Fibroblast of skin of right biceps (primary cell): Measurements from ENCODE around the gene VWA3B.
"Not testable (repeated sequence)": the region's sequence is repeated elsewhere in the genome, so short reads cannot be mapped to it uniquely, and the experiment has no call there.

Experiments
- DNase-seq: peaks from one replicate; pipeline ENCODE4 v3.0.0-alpha.2; 2013

VWA3B gene

GRCh38 chr2:98300141-98300874, 213.3 kb downstream of the VWA3B start:
- no peak for DNase-seq

DNA sequence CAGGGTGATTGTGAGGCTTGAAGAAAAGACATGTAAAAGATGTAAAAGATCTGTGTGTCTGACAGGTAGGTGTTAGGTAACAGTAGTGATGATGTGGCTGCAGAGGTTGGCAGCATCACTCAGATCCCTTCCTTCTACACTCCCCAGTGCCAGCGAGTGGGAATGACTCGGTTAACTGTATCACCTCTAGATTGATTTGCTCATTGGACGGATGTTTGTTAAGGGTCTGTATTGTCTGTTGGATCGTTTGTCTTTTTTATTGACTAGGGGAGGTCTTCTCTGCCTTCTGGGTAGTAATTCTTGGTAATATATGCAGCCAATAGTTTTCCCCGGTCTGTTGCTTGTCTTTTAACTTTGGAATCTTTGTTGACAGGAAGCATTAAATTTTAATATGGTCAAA, 214.5 kb downstream of the VWA3B start:
- no peak for DNase-seq

- not testable (repeated sequence) for DNase-seq
These were observed 220.2 kb downstream of the VWA3B start for GRCh38 chr2:98307131-98307696.

DNA sequence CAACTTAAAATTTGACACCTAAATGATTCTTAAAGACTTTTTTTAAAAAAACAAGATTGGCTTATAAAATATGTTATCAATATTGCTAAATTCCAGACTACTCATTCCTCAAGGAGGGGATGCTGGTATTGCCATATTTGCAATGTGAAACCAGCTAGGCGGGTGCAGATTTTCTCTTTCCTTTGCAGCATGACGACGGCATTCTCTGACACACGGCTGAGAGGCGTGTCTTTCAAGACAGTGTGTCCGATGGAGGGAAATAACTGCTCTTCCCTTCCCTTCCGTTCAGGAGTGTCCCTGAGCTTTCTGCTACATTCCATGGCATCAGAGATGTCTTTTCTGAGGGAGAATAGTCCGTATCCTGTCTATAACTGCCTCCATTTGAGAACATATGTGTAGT, 221.1 kb downstream of the VWA3B start:
- DNase-seq: peak; percentile 29

DNA sequence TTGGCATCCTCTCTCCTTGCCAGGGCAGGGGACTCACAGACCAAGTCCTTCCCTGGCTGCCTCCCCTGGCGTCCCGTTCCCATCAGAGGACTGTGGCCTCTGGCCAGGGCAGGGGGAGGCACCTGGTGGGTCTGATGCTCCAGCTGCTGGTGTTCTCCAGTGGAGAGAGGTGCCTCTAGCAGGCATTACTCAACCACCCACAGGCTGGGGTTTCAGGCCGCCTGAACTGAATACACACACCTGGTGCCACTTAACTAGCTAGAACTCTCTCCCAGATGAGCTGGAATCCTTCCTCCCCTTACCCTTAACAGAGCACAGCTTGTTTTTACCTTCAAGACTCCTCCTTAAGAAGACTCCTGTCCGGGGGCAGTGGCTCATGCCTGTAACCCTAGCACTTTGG, 221.6 kb downstream of the VWA3B start:
- DNase-seq: no peak

GRCh38 chr2:98309580-98309979, 222.6 kb downstream of the VWA3B start:
- DNase-seq: no peak

- DNase-seq: no peak
These were observed 223.0 kb downstream of the VWA3B start for GRCh38 chr2:98310010-98310409.

GRCh38 chr2:98311090-98311489, 224.1 kb downstream of the VWA3B start:
- no peak for DNase-seq

GRCh38 chr2:98311771-98312545, 225.0 kb downstream of the VWA3B start:
- DNase-seq: no peak

DNA sequence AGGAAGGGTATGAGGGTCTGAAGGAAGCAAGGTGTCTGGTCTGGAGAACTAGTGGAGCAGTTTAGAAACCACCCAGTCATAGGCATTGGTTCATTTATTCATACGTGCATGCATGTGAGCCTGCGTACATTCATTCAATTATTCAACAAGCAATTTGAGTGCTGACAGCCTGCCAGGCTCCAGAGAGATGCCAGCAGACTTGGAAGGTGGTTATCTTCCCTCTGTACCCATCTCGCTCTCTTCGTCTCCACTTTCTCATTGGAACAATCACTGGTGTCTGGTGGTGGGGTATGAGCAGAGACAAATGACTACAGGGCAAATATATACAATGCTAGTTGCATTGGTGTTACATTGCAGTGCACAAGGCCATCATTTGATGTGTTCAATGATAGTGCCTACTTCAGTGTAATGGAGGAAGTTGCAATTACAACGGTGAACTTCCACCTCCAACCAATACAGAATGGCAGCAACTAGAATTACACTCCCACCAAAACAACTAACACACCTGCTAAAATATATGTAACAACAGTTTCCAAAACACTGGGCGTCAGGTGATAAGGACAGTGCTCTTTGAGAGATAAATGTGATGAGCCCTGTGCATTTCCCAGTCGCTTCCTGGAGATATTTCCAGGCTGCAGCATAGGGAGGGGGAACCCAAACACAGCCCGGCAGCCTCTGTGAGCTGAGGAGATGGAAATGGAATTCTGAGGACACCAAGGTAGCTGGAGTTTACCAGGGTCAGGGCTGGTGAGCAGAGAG, 226.7 kb downstream of the VWA3B start:
- no peak for DNase-seq

- DNase-seq: no peak
These were observed 227.3 kb downstream of the VWA3B start for GRCh38 chr2:98314251-98314650.

DNA sequence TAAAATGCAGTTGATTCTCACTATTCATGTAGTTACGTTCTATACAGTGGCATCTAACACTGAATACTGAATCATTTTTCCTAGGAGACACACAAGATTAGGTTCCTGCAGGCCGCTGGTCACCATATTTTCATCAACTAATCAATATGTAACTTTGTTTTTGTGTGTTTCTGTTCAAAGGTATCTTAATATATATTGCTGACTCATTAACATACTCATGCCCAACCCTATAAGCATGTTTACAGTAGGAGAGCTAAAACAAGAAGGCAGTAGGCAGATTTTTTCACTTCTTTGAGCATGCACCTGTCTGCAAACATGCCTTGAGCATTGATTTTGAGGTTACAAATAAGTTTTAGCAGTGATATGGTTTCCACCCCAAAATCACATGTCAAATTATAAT, 229.0 kb downstream of the VWA3B start:
- no peak for DNase-seq

- DNase-seq: no peak
These were observed 230.2 kb downstream of the VWA3B start for GRCh38 chr2:98317214-98317613.

DNA sequence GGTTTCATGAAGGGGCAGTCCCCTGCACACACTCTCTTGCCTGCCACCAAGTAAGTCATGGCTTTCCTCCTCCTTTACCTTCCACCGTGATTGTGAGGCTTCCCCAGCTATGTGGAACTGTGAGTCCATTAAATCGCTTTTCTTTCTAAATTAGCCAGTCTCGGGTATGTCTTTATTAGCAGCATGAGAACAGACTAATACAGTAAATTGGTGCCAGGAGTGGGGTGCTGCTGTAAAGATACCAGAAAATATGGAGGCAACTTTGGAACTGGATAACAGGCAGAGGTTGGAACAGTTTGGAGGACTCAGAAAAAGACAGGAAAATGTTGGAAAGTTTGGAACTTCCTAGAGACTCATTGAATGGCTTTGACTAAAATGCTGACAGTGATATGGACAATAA, 233.2 kb downstream of the VWA3B start:
- not testable (repeated sequence) for DNase-seq

- peak; percentile 48 for DNase-seq
These were observed 237.2 kb downstream of the VWA3B start for GRCh38 chr2:98324181-98324580.

- DNase-seq: no peak
These were observed 240.8 kb downstream of the VWA3B start for GRCh38 chr2:98327776-98328175.

- no peak for DNase-seq
These were observed 242.6 kb downstream of the VWA3B start for GRCh38 chr2:98329549-98329948.

- no peak for DNase-seq
These were observed 246.0 kb downstream of the VWA3B start for GRCh38 chr2:98332989-98333388.

DNA sequence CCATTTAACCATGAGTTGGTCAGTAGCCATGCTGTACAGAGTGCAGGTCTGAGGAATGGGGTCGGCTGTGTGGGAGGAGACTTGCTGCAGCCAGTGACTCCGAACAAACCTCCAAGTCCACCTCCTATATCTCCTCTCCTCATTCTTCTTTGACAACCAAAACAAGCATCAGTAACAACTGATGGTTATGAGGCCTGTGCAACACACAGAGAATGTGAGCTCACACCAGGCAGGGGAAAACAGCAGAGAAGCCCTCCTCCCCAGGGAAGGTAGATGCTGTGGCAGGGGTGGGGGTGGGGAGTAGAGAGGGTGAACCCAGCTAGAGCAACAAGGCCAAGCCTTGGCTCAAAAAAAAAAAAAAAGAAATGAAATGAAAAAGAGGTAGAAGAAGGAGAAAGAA, 247.0 kb downstream of the VWA3B start:
- peak; percentile 57 for DNase-seq

DNA sequence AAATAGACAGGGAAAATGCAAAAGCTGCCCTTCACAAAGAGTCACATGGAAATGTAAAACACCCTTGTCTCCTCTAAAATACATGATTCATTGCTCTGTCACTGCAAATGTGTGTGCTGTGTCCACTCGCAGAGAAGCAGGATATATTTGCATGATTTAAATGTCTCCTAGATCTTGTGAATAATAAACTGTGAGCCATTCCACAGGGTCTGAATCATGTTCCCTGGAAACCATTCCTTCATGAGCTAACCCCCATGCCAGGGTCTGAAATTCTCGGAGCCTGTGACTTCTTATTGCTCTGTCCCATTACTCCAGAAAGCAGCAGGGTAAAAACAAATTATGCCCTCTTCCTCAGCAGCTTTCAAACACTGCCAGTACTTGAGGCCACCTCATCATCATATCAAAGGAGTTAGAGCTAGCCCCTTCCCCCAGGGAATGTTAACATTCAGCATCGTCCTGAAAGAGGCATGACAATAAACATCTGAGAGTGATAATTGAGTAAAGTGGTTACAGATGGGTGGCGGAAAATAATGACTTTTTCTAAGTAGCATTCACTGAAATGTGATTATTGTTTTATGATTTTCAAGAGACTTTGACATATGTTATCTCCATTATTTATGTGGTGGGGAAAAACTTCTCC, 247.6 kb downstream of the VWA3B start:
- peak; percentile 96 for DNase-seq

DNA sequence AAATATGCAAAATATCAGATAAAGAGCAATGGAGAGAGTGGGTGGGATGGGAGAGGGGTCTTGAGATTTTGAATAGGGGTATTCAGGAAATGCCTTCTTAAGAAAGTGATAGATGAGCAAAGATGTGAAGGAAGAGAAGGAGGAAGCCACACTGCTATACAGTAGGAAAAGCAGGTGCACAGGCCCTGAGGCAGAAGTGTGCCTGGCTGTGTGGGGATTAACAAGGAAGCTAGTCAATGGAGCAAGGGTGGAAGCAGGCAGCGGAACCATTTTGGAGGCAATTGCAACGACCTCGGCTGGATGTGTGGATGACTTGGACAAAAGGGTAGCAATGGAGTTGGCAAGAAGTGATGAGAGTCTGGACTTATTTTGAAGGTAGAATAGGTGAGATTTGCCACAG, 248.3 kb downstream of the VWA3B start:
- no peak for DNase-seq

DNA sequence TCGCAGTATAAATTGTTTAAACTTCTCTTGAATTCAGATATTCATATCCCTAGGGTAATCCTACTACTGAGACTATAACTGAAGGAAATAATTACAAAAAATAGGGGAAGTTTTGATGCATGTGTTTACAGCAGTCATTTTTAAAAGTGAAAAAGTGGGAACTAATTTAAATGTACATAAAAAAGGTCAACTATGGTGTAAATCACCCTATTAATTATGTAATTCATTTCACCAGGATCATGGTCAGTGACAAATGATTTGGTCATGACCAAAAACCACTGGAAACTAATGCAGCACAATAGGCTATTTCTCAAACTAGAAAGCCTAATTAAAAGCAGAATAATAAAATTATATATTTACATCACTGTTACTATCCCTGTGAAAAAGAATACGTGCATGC, 254.3 kb downstream of the VWA3B start:
- DNase-seq: no peak

DNA sequence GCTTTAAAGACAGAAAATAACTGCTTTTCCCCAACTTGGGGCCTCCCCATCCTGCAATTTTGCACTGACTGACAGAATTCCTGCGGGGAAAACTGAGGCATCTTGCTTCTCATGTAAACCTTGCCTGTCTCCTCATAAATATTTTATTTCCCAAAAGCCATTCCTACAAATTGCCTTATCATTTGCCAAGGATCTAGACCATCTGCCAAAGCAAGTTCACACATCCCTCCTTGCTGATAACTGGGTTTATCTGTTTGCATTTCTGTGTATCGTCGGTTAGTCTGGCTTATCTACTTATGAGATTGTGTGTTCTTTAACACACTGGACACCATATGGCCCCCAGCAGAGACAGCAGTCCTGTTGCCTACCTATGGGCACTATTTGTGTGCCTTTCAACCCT, 256.3 kb downstream of the VWA3B start:
- DNase-seq: no peak
